Nephron progenitor cell (in vitro differentiated cells): Measurements from ENCODE around the gene ANO10.

Source experiments
- DNase-seq: peaks from one replicate; pipeline ENCODE4 v3.0.0; 2021
- H3K27ac Mint-ChIP-seq: 2 replicates; pipeline ENCODE4 v1.8.0; 2021; ENCODE audit warnings: mild to moderate bottlenecking, moderate library complexity, mixed read lengths
- H3K27me3 Mint-ChIP-seq: 2 replicates; pipeline ENCODE4 v1.8.0; 2021; ENCODE audit warnings: mild to moderate bottlenecking, low read depth, mixed read lengths; ENCODE audit not compliant: poor library complexity
- H3K36me3 Mint-ChIP-seq: 2 replicates; pipeline ENCODE4 v1.8.0; 2021; ENCODE audit warnings: low read depth, mixed read lengths
- H3K4me1 Mint-ChIP-seq: 2 replicates; pipeline ENCODE4 v1.8.0; 2021; ENCODE audit warnings: mixed read lengths
- H3K4me3 Mint-ChIP-seq: 2 replicates; pipeline ENCODE4 v1.8.0; 2021; ENCODE audit warnings: mild to moderate bottlenecking, moderate library complexity, mixed read lengths
- H3K9me3 Mint-ChIP-seq: 2 replicates; pipeline ENCODE4 v1.8.0; 2021; ENCODE audit warnings: mild to moderate bottlenecking, moderate library complexity, mixed read lengths
- TF ChIP-seq, protein P1 (sequence below): fragments of 200-600 bp; sonication (generic); IDR thresholded peaks from 2 replicates; pipeline ENCODE4 v1.5.0; 2021; ENCODE audit warnings: antibody characterized with exemption

ANO10 gene

DNA sequence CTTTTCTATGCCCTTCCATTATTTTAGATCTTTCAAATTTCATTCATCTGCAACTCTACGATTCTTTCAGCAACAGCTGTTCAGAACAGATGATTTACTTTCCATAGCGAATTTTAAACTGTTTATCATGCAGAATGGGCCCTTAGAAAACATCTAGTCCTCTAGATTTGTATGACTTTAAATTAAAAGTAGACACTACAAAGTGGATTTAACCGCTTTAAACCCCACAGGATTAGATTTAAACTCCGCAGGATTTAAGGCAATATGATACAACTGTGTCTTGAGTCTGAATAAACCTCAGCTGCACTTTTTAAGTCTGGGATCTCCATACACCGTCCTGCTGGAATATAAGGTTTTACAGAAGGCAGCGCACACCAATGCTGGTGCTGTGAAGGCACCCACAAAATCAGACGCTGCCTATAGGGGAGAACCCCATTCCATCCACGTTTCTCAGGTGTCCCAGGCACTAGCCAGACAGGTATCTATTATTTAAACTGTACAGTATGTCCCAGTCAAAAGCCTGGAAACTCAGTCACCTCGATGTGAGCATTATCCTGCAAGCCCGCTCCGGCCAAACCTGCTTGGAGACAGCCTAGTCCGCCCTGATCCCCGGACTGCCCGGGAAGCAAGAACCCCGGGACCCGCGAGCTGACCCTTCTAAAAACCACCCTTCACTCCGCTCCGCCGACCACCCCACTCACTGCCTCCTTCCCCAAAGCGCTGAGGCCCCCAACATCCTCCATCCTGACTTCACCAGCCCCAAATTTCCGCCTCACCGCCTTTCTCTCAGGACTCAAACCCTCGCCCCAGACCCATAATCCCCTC lies 768 bp downstream of the ANO10 start:
- DNase-seq = no peak
- no peaks in the 10 kb centered on the region for H3K36me3 Mint-ChIP-seq
- H3K4me1 Mint-ChIP-seq = peaks cover 62% of the 10 kb centered on the region
- TF ChIP-seq, protein P1, sequence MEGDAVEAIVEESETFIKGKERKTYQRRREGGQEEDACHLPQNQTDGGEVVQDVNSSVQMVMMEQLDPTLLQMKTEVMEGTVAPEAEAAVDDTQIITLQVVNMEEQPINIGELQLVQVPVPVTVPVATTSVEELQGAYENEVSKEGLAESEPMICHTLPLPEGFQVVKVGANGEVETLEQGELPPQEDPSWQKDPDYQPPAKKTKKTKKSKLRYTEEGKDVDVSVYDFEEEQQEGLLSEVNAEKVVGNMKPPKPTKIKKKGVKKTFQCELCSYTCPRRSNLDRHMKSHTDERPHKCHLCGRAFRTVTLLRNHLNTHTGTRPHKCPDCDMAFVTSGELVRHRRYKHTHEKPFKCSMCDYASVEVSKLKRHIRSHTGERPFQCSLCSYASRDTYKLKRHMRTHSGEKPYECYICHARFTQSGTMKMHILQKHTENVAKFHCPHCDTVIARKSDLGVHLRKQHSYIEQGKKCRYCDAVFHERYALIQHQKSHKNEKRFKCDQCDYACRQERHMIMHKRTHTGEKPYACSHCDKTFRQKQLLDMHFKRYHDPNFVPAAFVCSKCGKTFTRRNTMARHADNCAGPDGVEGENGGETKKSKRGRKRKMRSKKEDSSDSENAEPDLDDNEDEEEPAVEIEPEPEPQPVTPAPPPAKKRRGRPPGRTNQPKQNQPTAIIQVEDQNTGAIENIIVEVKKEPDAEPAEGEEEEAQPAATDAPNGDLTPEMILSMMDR = no peak
- peaks cover 11% of the 10 kb centered on the region for H3K9me3 Mint-ChIP-seq
- peak overlapping the region; percentile 99 for H3K4me3 Mint-ChIP-seq
- peak overlapping the region; percentile 91 for H3K27ac Mint-ChIP-seq
- peaks cover 4% of the 10 kb centered on the region for H3K27me3 Mint-ChIP-seq

DNA sequence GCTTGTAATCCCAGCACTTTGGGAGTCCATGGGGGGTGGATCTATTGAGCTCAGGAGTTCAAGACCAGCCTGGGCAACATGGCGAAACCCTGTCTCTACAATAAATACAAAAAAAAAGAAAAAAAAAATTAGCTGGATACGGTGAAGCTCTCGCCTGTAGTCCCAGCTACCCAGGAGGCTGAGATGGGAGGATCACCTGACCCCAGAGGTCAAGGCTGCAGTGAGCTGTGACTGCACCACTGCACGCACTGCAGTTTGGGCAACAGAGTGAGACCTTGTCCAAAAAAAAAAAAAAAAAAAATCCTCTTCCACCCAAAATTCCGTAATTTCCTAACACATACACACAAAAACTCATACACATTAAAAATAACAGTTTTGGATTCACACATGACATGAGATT lies 2.2 kb downstream of the ANO10 start:
- H3K4me3 Mint-ChIP-seq = peak overlapping the region; percentile 99

DNA sequence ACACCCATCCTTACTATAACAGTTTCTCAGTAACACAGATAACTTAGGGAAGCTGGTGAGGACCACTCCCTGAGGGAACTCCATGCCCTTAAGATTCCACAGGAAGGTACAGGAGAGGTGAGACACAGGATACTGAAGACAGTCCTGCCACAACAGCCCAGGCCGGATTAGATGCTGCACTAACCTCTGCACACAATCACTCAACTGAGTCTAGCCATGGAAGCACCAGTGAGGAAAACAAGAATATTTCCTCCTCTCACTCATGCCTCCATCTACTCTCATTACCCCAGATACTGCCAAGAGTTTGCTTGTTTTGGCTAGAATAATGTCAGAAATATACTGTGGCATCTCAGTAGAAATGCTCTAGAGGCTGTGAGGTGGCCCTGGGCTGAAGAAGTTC lies 3.7 kb downstream of the ANO10 start:
- TF ChIP-seq, protein P1 = no peak
- Mint-ChIP-seq H3K4me3 (no peak overlapping the region), H3K4me1 (peaks cover 61% of the 10 kb centered on the region), H3K27ac (no peak overlapping the region), H3K27me3 (no peaks in the 10 kb centered on the region), H3K9me3 (no peaks in the 10 kb centered on the region), H3K36me3 (peaks cover 3% of the 10 kb centered on the region)
- no peak for DNase-seq

More for the DNA sequence above, 2.2 kb downstream of the ANO10 start:
- no peak overlapping the region for H3K27ac Mint-ChIP-seq
- H3K9me3 Mint-ChIP-seq = peaks cover 5% of the 10 kb centered on the region
- DNase-seq = peak; percentile 36
- no peaks in the 10 kb centered on the region for H3K36me3 Mint-ChIP-seq
- TF ChIP-seq, protein P1 = no peak
- peaks cover 3% of the 10 kb centered on the region for H3K27me3 Mint-ChIP-seq
- peaks cover 66% of the 10 kb centered on the region for H3K4me1 Mint-ChIP-seq

DNA sequence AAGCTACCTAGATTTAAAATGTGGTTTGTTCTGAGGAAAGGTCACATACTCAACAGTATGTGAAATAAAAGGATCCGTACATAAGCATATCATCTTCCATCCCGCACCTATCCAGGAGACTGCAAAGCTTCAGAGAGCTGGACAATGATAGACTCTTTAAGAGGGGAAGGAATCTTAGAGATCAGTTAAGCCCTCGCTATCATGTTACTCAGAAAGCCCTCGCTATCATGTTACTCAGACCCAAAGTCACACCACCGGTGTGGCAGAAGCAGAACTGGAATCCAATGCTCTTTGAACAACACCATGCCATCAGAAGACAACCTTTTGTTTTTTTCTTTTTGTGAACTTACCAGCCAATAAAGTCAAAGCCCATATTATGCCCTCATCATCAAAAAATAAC lies 5.8 kb downstream of the ANO10 start:
- TF ChIP-seq, protein P1 = no peak
- H3K4me1 Mint-ChIP-seq = peaks cover 49% of the 10 kb centered on the region
- H3K36me3 Mint-ChIP-seq = peaks cover 3% of the 10 kb centered on the region
- H3K4me3 Mint-ChIP-seq = no peak overlapping the region
- H3K9me3 Mint-ChIP-seq = no peaks in the 10 kb centered on the region
- DNase-seq = no peak
- H3K27ac Mint-ChIP-seq = peak overlapping the region; percentile 85
- H3K27me3 Mint-ChIP-seq = no peaks in the 10 kb centered on the region

DNA sequence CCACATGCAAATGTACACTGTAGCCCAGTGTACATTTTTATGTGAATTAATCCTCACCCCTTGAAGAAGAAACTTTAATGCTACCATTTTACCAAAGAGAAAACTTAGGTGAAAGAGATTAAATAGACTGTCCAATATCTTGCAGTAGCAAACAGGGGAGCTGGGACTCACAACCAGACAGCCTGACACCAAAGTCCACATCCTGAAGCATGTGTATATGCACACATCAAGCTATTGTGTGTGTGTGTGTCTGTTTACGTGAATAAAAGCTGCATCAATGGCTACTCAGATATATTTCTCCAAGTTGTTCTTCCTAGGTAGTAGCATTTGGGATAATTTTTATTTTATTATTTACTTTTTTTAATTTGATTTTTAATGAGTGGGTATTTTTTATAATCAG lies 6.7 kb downstream of the ANO10 start:
- Mint-ChIP-seq H3K4me3 (no peak overlapping the region), H3K9me3 (no peaks in the 10 kb centered on the region), H3K36me3 (peaks cover 3% of the 10 kb centered on the region), H3K27me3 (no peaks in the 10 kb centered on the region), H3K27ac (no peak overlapping the region), H3K4me1 (peaks cover 44% of the 10 kb centered on the region)
- TF ChIP-seq, protein P1 = no peak
- no peak for DNase-seq

DNA sequence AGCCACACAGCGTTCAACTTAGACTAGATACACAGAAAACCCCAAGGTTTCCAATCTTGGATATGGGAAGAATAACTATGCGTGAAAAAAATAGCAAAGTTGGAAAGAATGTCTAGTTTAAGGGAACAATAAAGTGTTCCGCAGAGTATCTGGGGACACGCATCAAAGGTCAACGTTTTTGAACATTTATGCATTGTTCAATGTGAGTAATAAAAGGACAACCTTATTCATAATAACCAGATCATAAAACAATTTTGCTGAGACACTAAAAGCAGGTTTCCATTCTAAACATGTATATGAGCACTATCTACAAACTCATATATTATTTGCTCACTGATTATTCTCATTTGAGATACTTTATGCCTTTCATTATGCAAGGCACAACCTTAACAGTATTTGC lies 7.8 kb downstream of the ANO10 start:
- H3K9me3 Mint-ChIP-seq = no peaks in the 10 kb centered on the region
- no peak overlapping the region for H3K27ac Mint-ChIP-seq
- no peak for DNase-seq
- H3K36me3 Mint-ChIP-seq = peaks cover 3% of the 10 kb centered on the region
- peaks cover 34% of the 10 kb centered on the region for H3K4me1 Mint-ChIP-seq
- H3K4me3 Mint-ChIP-seq = no peak overlapping the region
- H3K27me3 Mint-ChIP-seq = no peaks in the 10 kb centered on the region
- TF ChIP-seq, protein P1 = no peak
